Neural progenitor cell (in vitro differentiated cells): ENCODE results near the gene TRHDE.

Source experiments
- CTCF ChIP-seq: fragments of 200-600 bp; sonication (generic); IDR thresholded peaks from 2 replicates; pipeline ENCODE4 v1.5.1; 2017; ENCODE audit warnings: antibody characterized with exemption, mild to moderate bottlenecking
- EZH2 ChIP-seq: fragments of 200-600 bp; sonication (generic); IDR thresholded peaks from 2 replicates; pipeline ENCODE4 v1.6.1; 2017; ENCODE audit warnings: antibody characterized with exemption, mild to moderate bottlenecking, moderate library complexity
- EZH2phosphoT487 ChIP-seq: fragments of 200-600 bp; sonication (generic); IDR thresholded peaks from 2 replicates; pipeline ENCODE4 v1.6.1; 2017; ENCODE audit warnings: antibody characterized with exemption

DNA sequence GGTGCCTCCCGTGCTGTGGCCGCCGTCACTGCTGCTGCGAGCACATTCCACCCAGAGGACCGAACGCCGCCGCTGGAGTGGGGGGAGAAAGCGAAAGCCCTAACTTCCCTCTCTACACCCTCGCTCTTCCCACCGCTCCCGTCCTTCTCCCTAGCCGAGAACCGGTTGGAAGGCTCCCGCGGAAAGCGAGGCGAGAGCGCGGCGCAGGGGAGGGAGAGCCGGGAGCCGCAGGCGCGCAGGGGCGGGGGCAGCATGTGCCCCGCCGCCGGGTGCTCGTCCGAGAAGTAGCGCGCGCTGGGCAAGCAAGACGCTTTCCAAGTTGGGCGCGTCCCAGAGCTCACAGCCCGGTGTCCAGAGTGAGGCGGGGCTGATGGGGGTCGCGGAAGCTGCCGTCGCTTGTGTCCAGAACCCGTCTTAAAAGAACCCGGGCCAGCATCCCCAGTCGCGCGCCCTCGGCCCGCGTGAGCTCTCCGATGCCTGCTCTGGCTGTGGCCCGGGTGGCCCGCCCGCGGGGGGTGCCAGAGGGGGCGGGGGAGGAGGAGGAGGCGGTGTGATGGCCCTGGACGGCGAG lies at the start of gene TRHDE:
- TF ChIP-seq CTCF (no peak), EZH2phosphoT487 (no peak), EZH2 (no peak)
